GM19238 (cell line): ENCODE results near the gene ZDHHC4.

Source experiments
- DNase-seq: peaks from one replicate; pipeline ENCODE4 v3.0.0; 2011; ENCODE audit warnings: low spot score; ENCODE audit not compliant: insufficient read length

ZDHHC4 gene

GRCh38 chr7:6606866-6607583, 29.8 kb downstream of the ZDHHC4 start:
- DNase-seq = no peak

- no peak for DNase-seq
Measured at GRCh38 chr7:6607651-6608051, 30.4 kb downstream of the ZDHHC4 start.

GRCh38 chr7:6608081-6608480, 30.8 kb downstream of the ZDHHC4 start:
- no peak for DNase-seq

GRCh38 chr7:6608794-6609193, 31.5 kb downstream of the ZDHHC4 start:
- no peak for DNase-seq

GRCh38 chr7:6612819-6613218, 35.6 kb downstream of the ZDHHC4 start:
- no peak for DNase-seq

- DNase-seq = no peak
Measured at GRCh38 chr7:6613706-6614105, 36.5 kb downstream of the ZDHHC4 start.

GRCh38 chr7:6614953-6615722, 37.9 kb downstream of the ZDHHC4 start, which contains the start of gene ZNF853:
Gene ZNF853 (plus strand): TSS chr7:6615610. CDS start chr7:6616175, 565 bp downstream.
- DNase-seq = no peak

GRCh38 chr7:6615723-6616555, 38.7 kb downstream of the ZDHHC4 start:
- no peak for DNase-seq

- DNase-seq = no peak
Measured at GRCh38 chr7:6616854-6617643, 39.8 kb downstream of the ZDHHC4 start.

GRCh38 chr7:6618621-6619020, 41.4 kb downstream of the ZDHHC4 start:
- no peak for DNase-seq

GRCh38 chr7:6619961-6620360, 42.7 kb downstream of the ZDHHC4 start:
- DNase-seq = no peak

- no peak for DNase-seq
Measured at GRCh38 chr7:6621195-6622133, 44.2 kb downstream of the ZDHHC4 start.

GRCh38 chr7:6622134-6622710, 45.0 kb downstream of the ZDHHC4 start:
- no peak for DNase-seq

- peak; percentile 40 for DNase-seq
Measured at GRCh38 chr7:6623589-6624245, 46.5 kb downstream of the ZDHHC4 start.

- no peak for DNase-seq
Measured at GRCh38 chr7:6624246-6624611, 47.0 kb downstream of the ZDHHC4 start.

- DNase-seq = no peak
Measured at GRCh38 chr7:6628045-6628444, 50.8 kb downstream of the ZDHHC4 start.

- no peak for DNase-seq
Measured at GRCh38 chr7:6630007-6630849, 53.0 kb downstream of the ZDHHC4 start.

- DNase-seq = no peak
Measured at GRCh38 chr7:6631605-6632004, 54.4 kb downstream of the ZDHHC4 start.
